GM15510 (cell line): Measurements from ENCODE around the gene ZACN.
A peak's percentile ranks its signal among the peaks of the same experiment; 100 is the strongest.

Source experiments
- POLR2A ChIP-seq: IDR thresholded peaks from 3 replicates; pipeline ENCODE4 v1.6.1; 2011; ENCODE audit warnings: borderline replicate concordance; ENCODE audit not compliant: insufficient read length; ENCODE audit errors: extremely low read depth

The ZACN gene

GRCh38 chr17:76088041-76088867, 9.3 kb downstream of the ZACN start:
- no peak for TF ChIP-seq POLR2A

GRCh38 chr17:76088868-76089576, 10.0 kb downstream of the ZACN start:
- TF ChIP-seq POLR2A = no peak

DNA sequence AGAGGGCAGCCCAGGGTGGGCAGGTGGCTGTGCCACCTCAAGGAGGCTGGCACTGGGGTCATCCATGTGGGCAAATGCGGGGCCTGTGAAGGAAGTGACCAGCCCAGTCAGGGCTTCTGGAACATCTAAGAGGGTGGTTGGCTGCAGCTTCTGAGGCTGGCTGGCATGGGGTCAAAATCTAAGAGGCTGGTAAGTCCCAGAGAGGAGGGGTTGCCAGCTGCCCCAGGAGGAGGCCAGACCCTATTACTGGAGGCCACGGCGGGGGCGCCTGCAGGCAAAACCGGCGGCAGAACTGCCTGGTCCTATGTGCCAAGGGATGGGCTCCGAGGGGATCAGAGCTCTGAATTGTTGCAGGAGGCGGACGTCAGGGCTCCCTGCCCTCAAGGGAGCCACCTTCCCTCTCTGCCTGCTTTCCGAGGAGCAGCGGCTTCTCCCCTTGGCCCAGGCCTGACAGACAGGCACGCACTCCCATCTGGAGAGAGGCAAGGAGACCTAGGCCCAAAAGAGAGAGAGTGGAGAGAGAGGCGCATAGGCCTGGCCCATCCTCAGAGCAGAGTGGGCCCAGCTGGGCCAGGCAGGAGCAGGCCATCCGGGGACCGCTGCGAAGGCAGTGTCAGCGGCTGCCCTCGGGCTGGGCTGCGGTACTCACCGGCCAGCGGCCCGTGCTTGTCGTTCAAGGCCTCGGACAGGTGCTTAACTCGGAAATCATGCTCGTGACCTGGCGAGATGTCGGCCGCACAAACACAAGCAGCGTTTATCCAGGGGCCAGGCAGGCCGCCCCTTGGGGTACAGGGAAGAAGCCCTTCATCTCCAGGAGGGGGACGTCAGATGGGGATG, 10.9 kb downstream of the ZACN start:
- no peak for TF ChIP-seq POLR2A

- no peak for TF ChIP-seq POLR2A
Measured at GRCh38 chr17:76090517-76091129, 11.6 kb downstream of the ZACN start.

GRCh38 chr17:76091526-76092286, 12.7 kb downstream of the ZACN start:
- no peak for TF ChIP-seq POLR2A

DNA sequence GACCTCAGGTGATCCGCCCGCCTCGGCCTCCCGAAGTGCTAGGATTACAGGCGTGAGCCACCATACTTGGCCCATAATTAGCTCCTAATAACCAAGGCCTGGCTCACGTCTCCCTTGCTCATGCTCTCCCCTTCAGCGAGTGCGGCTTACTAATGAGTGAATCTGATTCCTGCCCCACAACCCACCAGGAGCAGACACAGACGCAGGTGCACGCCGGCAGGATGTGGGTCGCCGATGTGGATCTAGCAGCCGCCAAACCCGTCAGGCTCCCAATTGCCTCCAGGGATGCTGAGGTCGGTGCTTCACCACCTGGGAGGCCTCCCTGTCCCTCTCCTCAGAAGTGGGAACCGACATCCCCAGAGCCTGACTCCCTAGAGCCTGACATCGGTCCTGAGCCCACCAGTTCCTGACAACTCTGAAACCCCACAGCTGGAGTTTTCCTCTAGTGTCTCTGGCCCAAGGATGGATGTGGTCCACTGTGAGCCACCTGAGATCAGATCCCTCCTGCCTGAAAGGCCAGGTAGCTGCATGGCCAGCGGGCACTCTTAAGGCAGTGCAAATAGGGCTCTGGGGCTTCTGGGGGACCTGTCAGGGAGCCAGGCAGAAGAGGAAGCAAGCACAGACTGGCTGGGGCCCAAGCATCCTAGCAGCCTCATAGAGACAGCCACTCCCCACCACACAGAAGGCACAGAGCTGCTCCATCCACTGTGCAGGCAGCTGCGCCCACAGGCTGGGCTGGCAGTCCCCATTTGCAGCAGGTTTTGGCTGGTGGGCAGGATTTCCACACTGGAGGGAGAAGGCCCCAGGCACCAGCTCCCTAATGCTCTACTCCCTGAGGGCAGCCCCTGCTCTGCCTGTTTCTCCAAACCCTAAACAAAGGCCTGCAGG, 13.8 kb downstream of the ZACN start:
- TF ChIP-seq POLR2A = no peak

DNA sequence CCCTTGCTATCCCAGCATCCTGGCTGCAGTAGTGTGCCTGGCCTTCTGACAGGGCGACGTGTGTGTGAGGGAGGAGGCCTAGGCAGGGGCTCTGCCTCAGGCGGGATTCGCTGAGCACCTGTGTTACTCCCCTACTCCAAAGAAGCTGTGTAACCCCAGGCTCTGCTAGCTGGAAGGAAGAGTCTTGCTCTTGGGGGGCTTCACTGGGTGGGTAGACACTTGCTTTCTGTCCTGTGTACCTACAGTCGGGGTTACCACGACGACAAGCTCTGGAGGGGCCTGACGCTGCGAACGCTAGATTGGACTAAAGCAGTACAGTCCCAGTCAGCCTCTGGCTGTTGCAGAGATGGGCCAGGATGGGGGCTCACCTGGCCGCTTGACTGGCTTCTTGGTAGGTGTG, 15.1 kb downstream of the ZACN start:
- no peak for TF ChIP-seq POLR2A

DNA sequence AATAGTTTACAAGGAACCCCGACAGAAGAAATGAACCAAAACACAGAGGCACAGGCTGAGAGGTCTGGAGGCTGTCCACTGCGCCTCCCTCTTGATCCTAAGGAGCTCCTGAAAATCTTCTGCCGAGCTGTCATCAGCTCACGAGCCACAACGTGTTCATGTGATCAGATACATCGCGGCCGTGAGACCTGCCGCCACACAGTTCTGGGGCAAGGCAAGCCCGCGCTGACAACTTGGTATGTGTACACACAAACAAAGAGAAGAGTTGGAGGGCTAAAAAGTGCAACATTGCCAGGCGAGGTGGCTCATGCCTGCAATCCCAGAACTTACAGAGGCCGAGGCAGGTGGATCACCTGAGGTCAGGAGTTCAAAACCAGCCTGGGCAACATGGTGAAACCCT, 17.0 kb downstream of the ZACN start:
- TF ChIP-seq POLR2A = no peak

- TF ChIP-seq POLR2A = no peak
Measured at GRCh38 chr17:76097716-76098295, 18.8 kb downstream of the ZACN start.

DNA sequence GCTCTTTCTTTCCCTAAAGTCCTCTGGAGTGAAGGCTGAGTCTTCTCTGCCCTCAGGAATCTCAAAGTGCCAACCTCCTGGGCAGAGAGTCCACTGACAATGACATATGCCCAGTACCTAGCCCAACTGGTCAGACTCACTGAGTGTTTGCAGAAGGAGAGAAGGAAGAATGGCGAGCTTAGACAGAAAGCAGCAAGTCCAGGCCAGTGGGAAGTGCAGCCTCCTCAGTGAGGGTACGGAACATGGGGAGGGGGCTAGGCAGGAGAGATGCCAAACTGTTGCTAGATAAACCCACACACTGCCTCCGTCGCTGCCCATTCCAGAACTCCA, 23.9 kb downstream of the ZACN start:
- no peak for TF ChIP-seq POLR2A

DNA sequence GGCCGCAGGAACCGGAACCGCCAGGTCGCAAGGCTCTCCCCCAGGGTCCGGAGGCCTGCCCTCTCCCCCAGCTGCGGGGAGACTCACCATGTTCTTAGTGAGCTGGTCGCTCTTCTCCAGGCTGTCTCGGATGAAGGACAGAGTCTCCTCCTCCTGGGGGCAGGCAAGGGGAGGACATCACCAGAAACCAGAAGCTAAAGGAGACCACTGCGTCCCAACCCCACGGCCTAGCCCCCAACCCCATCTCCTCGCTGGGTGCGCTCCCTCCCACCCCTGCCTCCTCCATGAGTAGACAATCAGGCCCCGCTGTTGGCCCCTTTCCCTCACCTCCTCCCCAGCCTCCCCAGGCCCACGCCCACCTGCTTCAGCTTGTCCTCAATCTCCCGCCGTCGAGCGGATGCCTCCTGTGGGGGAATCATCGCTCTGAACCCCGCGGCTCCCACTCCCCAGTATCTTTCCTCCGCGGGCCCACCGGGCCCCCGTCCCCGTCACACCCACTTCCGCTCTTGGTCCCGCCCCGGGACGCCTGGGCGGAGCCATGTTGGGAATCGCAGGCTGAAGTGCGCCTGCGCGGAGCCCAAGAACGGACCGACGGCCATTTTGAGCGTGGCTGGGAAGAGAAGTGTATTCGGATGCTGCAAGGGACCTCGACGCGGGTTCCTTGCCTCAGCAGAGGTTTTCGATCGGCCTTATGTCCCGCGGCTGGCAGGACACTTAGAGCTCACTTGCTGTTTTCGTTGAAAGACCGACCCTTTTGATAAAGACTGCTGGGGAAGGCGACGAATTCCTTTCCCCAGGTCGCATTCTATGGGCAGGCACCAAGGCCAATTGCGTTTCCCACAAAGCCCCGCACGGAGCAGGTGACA, 24.5 kb downstream of the ZACN start, which contains the start of gene EXOC7:
Gene EXOC7, minus strand, starts transcription at position 514 of the 866 bp plus-strand sequence. Its CDS starts 95 bp downstream, at position 419.
- peak; percentile 84 for TF ChIP-seq POLR2A
